K562 (cell line): ENCODE results near the gene ORMDL1. TPM values are rescaled to one million over a fixed set of nuclear protein-coding genes. Genes with fewer than 3 reads are reported as not detected.

Experiments
- CREB3L1 ChIP-seq: fragments of 450-650 bp; IDR thresholded peaks from 2 replicates; pipeline ENCODE4 v1.6.1; 2014; ENCODE audit warnings: low read depth, mild to moderate bottlenecking, moderate library complexity, borderline replicate concordance
- EGR1 ChIP-seq: fragments of 450-650 bp; conservative IDR thresholded peaks from 2 replicates; pipeline ENCODE4 v1.6.1; 2017; ENCODE audit warnings: mild to moderate bottlenecking
- ILK ChIP-seq: fragments of 450-650 bp; IDR thresholded peaks from 2 replicates; pipeline ENCODE4 v1.6.1; 2016; ENCODE audit warnings: missing genetic modification characterization, low read depth, mild to moderate bottlenecking, missing compliant biosample characterization, moderate library complexity, borderline replicate concordance
- L3MBTL2 ChIP-seq: fragments of 450-650 bp; IDR thresholded peaks from 2 replicates; pipeline ENCODE4 v1.6.1; 2016; ENCODE audit warnings: mild to moderate bottlenecking, moderate library complexity
- MAFF ChIP-seq: IDR thresholded peaks from 2 replicates; pipeline ENCODE4 v1.6.1; 2012; ENCODE audit warnings: low read length, improper control_type of control experiment
- POLR2G ChIP-seq: fragments of 200-400 bp; formaldehyde crosslinking; IDR thresholded peaks from 2 replicates; pipeline ENCODE4 v1.6.1; 2017; ENCODE audit warnings: low read depth, mild to moderate bottlenecking, antibody characterized with exemption, low read length, moderate library complexity
- RBM39 ChIP-seq: fragments of 200-400 bp; formaldehyde crosslinking; optimal IDR thresholded peaks from 2 replicates; pipeline ENCODE3; 2018; ENCODE audit warnings: low read depth, low read length
- RNF2 ChIP-seq: sonication (generic); IDR thresholded peaks from 2 replicates; pipeline ENCODE4 v1.6.1; 2016
- SMARCB1 ChIP-seq: IDR thresholded peaks from 2 replicates; pipeline ENCODE4 v1.6.1; 2011; ENCODE audit warnings: improper control_type of control experiment, low read depth; ENCODE audit not compliant: insufficient read length
- TAF1 ChIP-seq: IDR thresholded peaks from 2 replicates; pipeline ENCODE4 v1.6.1; 2011; ENCODE audit warnings: mild to moderate bottlenecking, low read length, moderate library complexity; ENCODE audit not compliant: insufficient read depth, control insufficient read depth, severe bottlenecking; ENCODE audit errors: extremely low read depth
- ZNF280A ChIP-seq: fragments of 450-650 bp; IDR thresholded peaks from 2 replicates; pipeline ENCODE4 v1.6.1; 2018; ENCODE audit warnings: mild to moderate bottlenecking, low read depth; ENCODE audit not compliant: partially characterized antibody
- polyA plus RNA-seq, 8 experiments: library from polyadenylated mRNA; depleted of rRNA in 4 of 8; stranded (reverse) in 5 of 8; unstranded in 3 of 8; fragments of >200 nt; fragmentation: Nextera tagmentation in 2 of 8; fragmentation: Illumina TruSeq in 1 of 8; extraction: Ambion mirVana in 2 of 8; extraction: Trizol in 1 of 8; gene quantifications; 2 replicates each; pipeline versions ENCODE4 v1.2.1 to v1.2.3, GENCODE V29; 2011 to 2014; ENCODE audit warnings: inconsistent platforms in 1 of 8, missing spikeins in 1 of 8
- total RNA-seq, 7 experiments: library from RNA; depleted of rRNA in 6 of 7; stranded (reverse); fragments of >200 nt in 6 of 7; fragmentation: Illumina TruSeq in 2 of 7; extraction: Trizol in 2 of 7; gene quantifications; 2 replicates each; pipeline versions ENCODE4 v1.2.1 to v1.2.3, GENCODE V29; 2011 to 2021; ENCODE audit warnings: low replicate concordance in 1 of 7

Gene ORMDL1
- total and polyA plus RNA-seq, 9 of the 15 experiments (the other 6 are each of a cell fraction or from before 2014, with no cell fraction given) = 35.1 to 74.2 (median 50.0) TPM

DNA sequence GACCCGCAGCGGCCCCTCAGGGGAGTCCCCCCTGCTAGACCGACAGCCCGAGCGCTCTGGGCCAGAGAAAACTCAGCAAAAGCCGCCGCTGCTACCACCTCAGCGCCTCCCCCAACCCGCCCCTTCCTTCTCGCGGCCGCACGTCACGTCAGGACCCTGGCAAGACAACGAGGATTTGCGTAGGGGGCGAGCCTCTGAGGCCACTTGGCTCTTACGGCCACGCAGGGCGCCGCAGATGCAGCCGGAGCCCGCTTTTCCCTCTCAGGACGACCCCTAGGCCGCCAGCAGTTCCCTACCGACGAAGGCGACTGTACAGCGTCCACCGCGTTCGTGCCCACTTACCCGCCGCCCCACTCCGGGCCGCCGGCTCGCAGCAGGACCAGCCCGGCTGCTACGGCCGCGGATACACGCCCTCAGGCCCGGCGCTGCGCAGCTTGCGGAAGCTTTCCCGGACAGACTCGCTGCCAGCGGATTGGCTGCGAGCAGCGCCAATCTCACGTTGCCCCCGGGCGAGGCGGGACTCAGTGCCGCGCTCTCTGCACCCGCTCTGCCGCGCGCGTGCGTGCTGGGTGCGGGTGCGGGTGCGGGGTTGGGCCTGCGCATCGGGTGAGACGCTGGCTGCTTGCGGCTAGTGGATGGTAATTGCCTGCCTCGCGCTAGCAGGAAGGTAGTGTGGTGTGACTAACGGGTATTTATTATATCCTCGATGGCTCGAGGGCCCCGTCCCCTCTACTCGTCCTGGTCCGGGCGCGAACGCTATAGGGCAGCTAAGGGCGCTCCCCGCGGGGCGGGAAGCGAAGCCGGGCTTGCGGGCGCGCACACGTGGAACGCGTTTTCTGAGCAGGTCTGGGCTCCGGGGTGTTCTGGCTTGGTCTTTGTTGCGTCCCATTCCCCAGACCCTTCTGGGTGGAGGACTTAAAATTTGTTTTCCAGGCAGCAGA lies at the start of gene ORMDL1, which contains the start of gene PMS1 (continued):
- peak; percentile 54; the same call in 1 of the 2 replicates for TF ChIP-seq CREB3L1
- peak; percentile 92 for TF ChIP-seq L3MBTL2
- no peak for TF ChIP-seq RNF2
- no peak for TF ChIP-seq ZNF280A
- TF ChIP-seq ILK (tag) = no peak
- peak; percentile 98 for TF ChIP-seq POLR2G
- no peak for TF ChIP-seq RBM39
- peak; percentile 37 for TF ChIP-seq TAF1
- no peak; the same call in none of the 2 replicates for TF ChIP-seq EGR1
- no peak for TF ChIP-seq MAFF
- no peak for TF ChIP-seq SMARCB1
